ENCODE data around the gene MYBPC1.

MYBPC1 gene

GRCh38 chr12:101690544-101691098, 95.8 kb downstream of the MYBPC1 start:
- no peak for DNase-seq

- DNase-seq = no peak
Observed at GRCh38 chr12:101691503-101692096, 96.8 kb downstream of the MYBPC1 start.

- DNase-seq = no peak
Observed at GRCh38 chr12:101694297-101694848, 99.6 kb downstream of the MYBPC1 start.

GRCh38 chr12:101694986-101695385, 100.2 kb downstream of the MYBPC1 start:
- DNase-seq = no peak

GRCh38 chr12:101695706-101696105, 100.9 kb downstream of the MYBPC1 start:
- DNase-seq = no peak

GRCh38 chr12:101696251-101697196, 101.8 kb downstream of the MYBPC1 start:
- peak in 29 of 58 donors; percentile 5 to 60 (median 33) for DNase-seq

- peak in 52 of 58 donors; percentile 26 to 76 (median 54) for DNase-seq
Observed at GRCh38 chr12:101697197-101697929, 102.6 kb downstream of the MYBPC1 start, which contains the start of gene CHPT1. CHPT1 (plus strand) TSS chr12:101697640; CDS start chr12:101697862, 222 bp downstream.

- DNase-seq = peak in 47 of 58 donors; percentile 10 to 79 (median 50)
Observed at GRCh38 chr12:101697930-101698799, 103.4 kb downstream of the MYBPC1 start.

- peak in 9 of 58 donors; percentile 3 to 17 (median 10) for DNase-seq
Observed at GRCh38 chr12:101698800-101699347, 104.1 kb downstream of the MYBPC1 start.

- DNase-seq = no peak
Observed at GRCh38 chr12:101700299-101700820, 105.6 kb downstream of the MYBPC1 start.

GRCh38 chr12:101703487-101703886, 108.7 kb downstream of the MYBPC1 start:
- DNase-seq = no peak

GRCh38 chr12:101706403-101706802, 111.6 kb downstream of the MYBPC1 start:
- DNase-seq = no peak

GRCh38 chr12:101707131-101707782, 112.5 kb downstream of the MYBPC1 start:
- DNase-seq = no peak

- no peak for DNase-seq
Observed at GRCh38 chr12:101710288-101710687, 115.5 kb downstream of the MYBPC1 start.

GRCh38 chr12:101713059-101713682, 118.4 kb downstream of the MYBPC1 start:
- peak in 30 of 58 donors; percentile 1 to 63 (median 25) for DNase-seq

- DNase-seq = no peak
Observed at GRCh38 chr12:101713930-101714329, 119.2 kb downstream of the MYBPC1 start.

GRCh38 chr12:101714877-101715444, 120.2 kb downstream of the MYBPC1 start:
- no peak for DNase-seq

GRCh38 chr12:101719566-101719965, 124.8 kb downstream of the MYBPC1 start:
- DNase-seq = no peak

Data from anterior cingulate cortex (tissue), 58 donors.